ENCODE data around the gene RUFY4.

GRCh38 chr2:218072002-218072401, 2.9 kb downstream of the RUFY4 start:
- TF ChIP-seq EP300 (IDR thresholded peaks at IDR 0.05) (no peak), CTCF (IDR thresholded peaks at IDR 0.05) (no peak), POLR2A (IDR thresholded peaks at IDR 0.05; ENCODE audit: low read depth) (no peak), POLR2AphosphoS5 (IDR thresholded peaks at IDR 0.05) (no peak)

All from esophagus muscularis mucosa (tissue), 4 donors.